ENCODE data around the gene SYNGR4. TPM values are rescaled to one million over a fixed set of nuclear protein-coding genes. Genes with fewer than 3 reads are reported as not detected.

The SYNGR4 gene
- total and polyA plus RNA-seq, 7 donors: 0.04 TPM; not detected in 6

GRCh38 chr19:48319647-48320541 lies 44.3 kb upstream of the SYNGR4 start:
- intact Hi-C loops (cut with DNase I): loop anchor here (5.0 to 10.0 kb wide), 2 partner anchors 72 to 265 kb away; partner anchors contain the start of genes GRIN2D (in 1 of the 2) and KDELR1 (in 1 of the 2)
- Histone ChIP-seq H3K4me3 (no peak overlapping the region), H3K4me1 (peaks cover 8% of the 10 kb centered on the region), H3K27me3 (ENCODE audit: insufficient read depth in 3 of 3, low read length in 2 of 3) (no peaks in the 10 kb centered on the region), H3K36me3 (ENCODE audit: insufficient read depth in 1 of 2, low read depth in 1 of 2) (no peaks in the 10 kb centered on the region), H3K27ac (peak overlapping the region; percentile 93), H3K9me3 (no peaks in the 10 kb centered on the region)
- ATAC-seq (peak; percentile 46 to 70 (median 51)), DNase-seq (peak; percentile 82 to 90)
- TF ChIP-seq CTCF (IDR thresholded peaks at IDR 0.05): peak; percentile 82
- 29 to 35% (median 34%) methylated on average over 15 to 16 of the region's 16 CpGs for WGBS, 3 donors

GRCh38 chr19:48321372-48321621 lies 42.9 kb upstream of the SYNGR4 start:
- no peaks in the 10 kb centered on the region for H3K27me3 ChIP-seq (ENCODE audit: insufficient read depth in 3 of 3, low read length in 2 of 3)
- ATAC-seq (peak; percentile 84 to 89 (median 86)), DNase-seq (peak; percentile 96 to 97)
- no peaks in the 10 kb centered on the region for H3K9me3 ChIP-seq
- H3K27ac ChIP-seq: peak overlapping the region; percentile 93
- no peak for TF ChIP-seq CTCF (IDR thresholded peaks at IDR 0.05)
- intact Hi-C loops (cut with DNase I): loop anchor here (1.0 to 10.0 kb wide), 2 partner anchors 70 to 264 kb away; partner anchors contain the start of gene KDELR1 (in 1 of the 2)
- H3K36me3 ChIP-seq (ENCODE audit: insufficient read depth in 1 of 2, low read depth in 1 of 2): no peaks in the 10 kb centered on the region
- H3K4me1 ChIP-seq: peaks cover 14% of the 10 kb centered on the region
- 0 to 3% (median 2%) methylated on average over 19 to 22 of the region's 22 CpGs for WGBS, 3 donors
- H3K4me3 ChIP-seq: peak overlapping the region; percentile 70

GRCh38 chr19:48321622-48322591 lies 42.3 kb upstream of the SYNGR4 start:
- Histone ChIP-seq H3K27ac (peak overlapping the region; percentile 93), H3K27me3 (ENCODE audit: insufficient read depth in 3 of 3, low read length in 2 of 3) (no peaks in the 10 kb centered on the region), H3K4me1 (peaks cover 14% of the 10 kb centered on the region), H3K9me3 (no peaks in the 10 kb centered on the region), H3K36me3 (ENCODE audit: insufficient read depth in 1 of 2, low read depth in 1 of 2) (no peaks in the 10 kb centered on the region), H3K4me3 (peak overlapping the region; percentile 70)
- intact Hi-C loops (cut with DNase I): loop anchor here (1.0 to 10.0 kb wide), 2 partner anchors 69 to 263 kb away; partner anchors contain the start of gene KDELR1 (in 1 of the 2)
- DNase-seq (peak; percentile 98 to 99), ATAC-seq (peak; percentile 91 to 94 (median 92))
- TF ChIP-seq CTCF (IDR thresholded peaks at IDR 0.05): no peak
- WGBS, 3 donors: 2 to 3% (median 3%) methylated on average over 52 to 63 of the region's 63 CpGs

GRCh38 chr19:48325265-48325910 lies 38.8 kb upstream of the SYNGR4 start, which contains the start of gene EMP3:
Gene EMP3, plus strand, starts transcription at chr19:48325552. Its CDS starts 1,293 bp downstream, at chr19:48326845.
- no peak for TF ChIP-seq CTCF (IDR thresholded peaks at IDR 0.05)
- Histone ChIP-seq H3K4me3 (peak within 1 kb of the TSS; percentile 67), H3K36me3 (ENCODE audit: insufficient read depth in 1 of 2, low read depth in 1 of 2) (no peaks in the 10 kb centered on the region), H3K9me3 (peaks cover 5% of the 10 kb centered on the region), H3K4me1 (peaks cover 15% of the 10 kb centered on the region), H3K27ac (peak within 1 kb of the TSS; percentile 75), H3K27me3 (ENCODE audit: insufficient read depth in 3 of 3, low read length in 2 of 3) (no peaks in the 10 kb centered on the region)
- 2 to 8% (median 4%) methylated on average over 22 of the region's 22 CpGs for WGBS, 3 donors
- ATAC-seq: no peak
- intact Hi-C loops (cut with DNase I): loop anchor here in 1 of 2 donors (10.0 kb wide), 1 partner anchor 259 kb away; no protein-coding TSS in a partner anchor
- peak; percentile 76 to 87 for DNase-seq
